Activated CD8-positive, alpha-beta memory T cell treated with anti-CD3 and anti-CD28 coated beads, Interleukin-2, amount 10 ng/mL, durations not matched to agents 7 days and 5 days (primary cell): ENCODE measurements around the gene CORO2B. TPM values are rescaled to one million over a fixed set of nuclear protein-coding genes. Genes with fewer than 3 reads are reported as not detected.

Experiments
- ATAC-seq: fragments of 150-1000 bp; cut with Tn5 transposase; one replicate; pipeline ENCODE4 v1.10.0; 2021; ENCODE audit warnings: moderate library complexity
- CTCF ChIA-PET: fragments of 350-600 bp; sonication (Branson Sonifier 250); formaldehyde crosslinking; loops from one replicate; lab custom pipeline; 2021; ENCODE audit warnings: antibody characterized with exemption; lab: Charles Lee
- DNase-seq: peaks from one replicate; pipeline ENCODE4 v3.0.0-alpha.2; 2020
- H3K27ac Mint-ChIP-seq: one replicate; pipeline ENCODE4 v1.8.0; 2021; ENCODE audit warnings: mild to moderate bottlenecking, mixed read lengths
- H3K27me3 Mint-ChIP-seq: one replicate; pipeline ENCODE4 v1.8.0; 2021; ENCODE audit warnings: mixed read lengths
- H3K36me3 Mint-ChIP-seq: one replicate; pipeline ENCODE4 v1.8.0; 2021; ENCODE audit warnings: mild to moderate bottlenecking, mixed read lengths
- H3K4me1 Mint-ChIP-seq: one replicate; pipeline ENCODE4 v1.8.0; 2021; ENCODE audit warnings: mixed read lengths
- H3K4me3 Mint-ChIP-seq: one replicate; pipeline ENCODE4 v1.8.0; 2021; ENCODE audit warnings: mild to moderate bottlenecking, moderate library complexity, mixed read lengths
- H3K9me3 Mint-ChIP-seq: one replicate; pipeline ENCODE4 v1.8.0; 2022; ENCODE audit warnings: low read depth, mixed read lengths
- total RNA-seq, 2 experiments: library from RNA; stranded (reverse); gene quantifications; one replicate each; pipeline ENCODE4 v1.2.3, GENCODE V29; 2021

The CORO2B gene, protein sequence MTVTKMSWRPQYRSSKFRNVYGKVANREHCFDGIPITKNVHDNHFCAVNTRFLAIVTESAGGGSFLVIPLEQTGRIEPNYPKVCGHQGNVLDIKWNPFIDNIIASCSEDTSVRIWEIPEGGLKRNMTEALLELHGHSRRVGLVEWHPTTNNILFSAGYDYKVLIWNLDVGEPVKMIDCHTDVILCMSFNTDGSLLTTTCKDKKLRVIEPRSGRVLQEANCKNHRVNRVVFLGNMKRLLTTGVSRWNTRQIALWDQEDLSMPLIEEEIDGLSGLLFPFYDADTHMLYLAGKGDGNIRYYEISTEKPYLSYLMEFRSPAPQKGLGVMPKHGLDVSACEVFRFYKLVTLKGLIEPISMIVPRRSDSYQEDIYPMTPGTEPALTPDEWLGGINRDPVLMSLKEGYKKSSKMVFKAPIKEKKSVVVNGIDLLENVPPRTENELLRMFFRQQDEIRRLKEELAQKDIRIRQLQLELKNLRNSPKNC
- not detected for total RNA-seq

GRCh38 chr15:68578980-68579935 lies at the start of gene CORO2B:
TSS of gene CORO2B (plus strand) at chr15:68578993. CDS start at chr15:68579263, 270 bp downstream.
- H3K4me1 Mint-ChIP-seq: peaks cover 7% of the 10 kb centered on the region
- ATAC-seq (peak; percentile 24), DNase-seq (no peak)
- no peak within 1 kb of the TSS for H3K27ac Mint-ChIP-seq
- no peaks in the 10 kb centered on the region for H3K36me3 Mint-ChIP-seq
- CTCF ChIA-PET: interaction anchor here (1.0 kb wide), 1 partner anchor 20 kb away, joined by 3 read pairs; no protein-coding TSS in a partner anchor
- no peaks in the 10 kb centered on the region for H3K9me3 Mint-ChIP-seq
- peaks cover 50% of the 10 kb centered on the region for H3K27me3 Mint-ChIP-seq
- H3K4me3 Mint-ChIP-seq: peak within 1 kb of the TSS; percentile 50

- Mint-ChIP-seq H3K4me3 (no peak overlapping the region), H3K27me3 (peaks cover 62% of the 10 kb centered on the region), H3K36me3 (peaks cover 18% of the 10 kb centered on the region), H3K27ac (no peak overlapping the region), H3K9me3 (peaks cover 14% of the 10 kb centered on the region), H3K4me1 (peaks cover 23% of the 10 kb centered on the region)
- DNase-seq (no peak), ATAC-seq (no peak)
- CTCF ChIA-PET: no interaction called here
Observed at GRCh38 chr15:68531387-68532179, 47.2 kb upstream of the CORO2B start.

DNA sequence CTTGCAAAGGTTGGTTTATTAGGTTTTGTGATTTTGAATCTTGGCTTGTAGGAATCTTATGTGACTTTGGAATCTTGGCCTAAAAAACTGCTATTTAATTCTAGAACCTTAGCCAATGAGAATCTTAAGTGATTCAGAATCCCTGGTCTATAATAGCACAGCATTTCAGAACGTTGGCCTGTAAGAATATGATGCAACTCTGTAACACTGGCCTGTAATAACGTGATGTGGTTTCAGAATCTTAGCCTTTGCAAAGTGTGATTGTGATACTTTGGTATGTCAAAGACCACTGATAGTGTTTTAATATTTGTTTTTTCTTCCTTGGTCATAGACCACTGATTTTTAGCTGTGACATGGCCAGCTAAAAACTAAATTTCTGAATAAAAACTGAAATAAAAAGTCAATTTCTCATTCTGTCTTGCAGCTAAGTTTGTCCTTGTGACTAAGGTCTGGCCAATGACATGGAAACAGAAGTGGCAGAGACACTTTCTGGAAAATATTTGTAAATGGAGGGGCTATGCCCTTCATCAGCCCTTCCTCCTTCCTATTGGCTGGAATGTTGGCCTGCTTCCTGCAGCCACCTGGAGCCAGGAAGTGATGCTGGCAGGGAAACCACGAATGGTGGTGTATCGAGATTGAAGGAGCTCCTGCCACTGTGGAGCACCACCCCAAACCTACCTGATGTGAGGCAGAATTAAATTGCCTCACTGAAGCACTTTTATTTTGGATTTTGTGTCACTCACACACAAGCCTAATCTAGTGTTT lies 42.3 kb upstream of the CORO2B start:
- ATAC-seq (no peak), DNase-seq (no peak)
- peaks cover 2% of the 10 kb centered on the region for H3K4me1 Mint-ChIP-seq
- peaks cover 7% of the 10 kb centered on the region for H3K36me3 Mint-ChIP-seq
- H3K4me3 Mint-ChIP-seq: no peak overlapping the region
- CTCF ChIA-PET: interaction anchor here (1.0 to 4.8 kb wide), 3 partner anchors 11 to 23 kb away, joined by 3 to 23 read pairs (median 3); no protein-coding TSS in a partner anchor
- peaks cover 10% of the 10 kb centered on the region for H3K9me3 Mint-ChIP-seq
- no peak overlapping the region for H3K27ac Mint-ChIP-seq
- peaks cover 53% of the 10 kb centered on the region for H3K27me3 Mint-ChIP-seq

DNA sequence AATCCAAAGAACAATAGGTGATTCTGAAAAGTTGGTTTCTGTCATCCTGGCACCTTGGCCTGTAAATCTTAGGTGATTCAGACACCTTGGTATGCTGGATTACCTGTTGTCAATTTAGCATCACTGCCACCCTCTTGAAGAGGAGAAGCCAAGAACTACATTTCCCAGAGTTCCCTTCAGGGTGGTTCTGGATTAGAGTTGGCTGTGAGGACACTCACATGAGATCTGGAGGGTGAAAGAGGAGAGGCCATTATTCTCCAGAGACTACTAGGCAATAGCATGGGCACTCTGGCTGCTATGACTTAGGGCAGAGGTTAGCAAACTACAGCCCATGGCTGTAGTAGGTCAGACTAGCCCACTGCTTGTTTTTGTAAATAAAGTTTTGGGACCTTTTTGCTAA lies 41.7 kb upstream of the CORO2B start:
- Mint-ChIP-seq H3K36me3 (peaks cover 4% of the 10 kb centered on the region), H3K27me3 (peaks cover 56% of the 10 kb centered on the region), H3K9me3 (peaks cover 7% of the 10 kb centered on the region), H3K4me1 (peaks cover 2% of the 10 kb centered on the region), H3K27ac (no peak overlapping the region), H3K4me3 (no peak overlapping the region)
- ATAC-seq (no peak), DNase-seq (no peak)
- CTCF ChIA-PET: interaction anchor here (0.7 to 4.8 kb wide), 5 partner anchors 12 to 1508 kb away, joined by 3 to 23 read pairs (median 3); no protein-coding TSS in a partner anchor

DNA sequence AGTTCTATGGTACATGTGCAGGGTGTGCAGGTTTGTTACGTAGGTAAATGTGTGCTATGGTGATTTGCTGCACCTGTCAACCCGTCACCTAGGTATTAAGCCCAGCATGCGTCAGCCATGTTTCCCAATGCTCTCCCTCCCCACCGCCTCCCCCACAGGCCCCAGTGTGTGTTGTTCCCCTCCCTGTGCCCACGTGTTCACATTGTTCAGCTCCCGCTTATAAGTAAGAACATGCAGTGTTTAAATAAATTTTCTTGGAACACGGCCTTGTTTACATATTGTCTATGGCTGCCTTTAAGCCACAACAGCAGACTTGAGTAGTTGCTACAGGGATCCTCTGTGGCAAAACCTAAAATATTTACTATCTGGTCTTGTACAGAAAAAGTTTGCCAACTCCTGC lies 41.3 kb upstream of the CORO2B start:
- CTCF ChIA-PET: interaction anchor here (0.7 to 4.8 kb wide), 6 partner anchors 11 to 1509 kb away, joined by 3 to 23 read pairs (median 3); no protein-coding TSS in a partner anchor
- H3K4me1 Mint-ChIP-seq: peaks cover 2% of the 10 kb centered on the region
- H3K9me3 Mint-ChIP-seq: peaks cover 5% of the 10 kb centered on the region
- H3K27ac Mint-ChIP-seq: no peak overlapping the region
- DNase-seq: no peak
- H3K27me3 Mint-ChIP-seq: peaks cover 55% of the 10 kb centered on the region
- H3K4me3 Mint-ChIP-seq: no peak overlapping the region
- ATAC-seq: no peak
- peaks cover 2% of the 10 kb centered on the region for H3K36me3 Mint-ChIP-seq

DNA sequence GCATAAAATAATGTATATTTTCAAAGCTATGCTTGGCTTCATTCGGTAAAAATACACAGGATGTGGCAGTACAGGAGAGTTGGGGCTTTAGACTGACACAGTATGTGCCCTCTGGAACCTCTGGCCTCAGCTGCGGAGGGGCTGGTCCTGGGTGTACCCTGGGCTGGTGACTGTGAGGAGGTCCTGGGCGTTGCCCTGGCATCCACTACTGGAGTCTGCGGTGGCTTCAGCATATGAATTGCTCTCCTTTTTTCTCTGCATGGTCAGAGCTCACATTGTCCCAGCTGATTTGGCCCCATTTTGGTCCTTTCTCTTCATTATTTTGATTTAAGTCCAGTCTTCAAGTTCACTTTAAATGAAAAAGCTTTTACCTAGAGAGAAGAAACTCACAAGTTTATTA lies 40.5 kb upstream of the CORO2B start:
- Mint-ChIP-seq H3K4me3 (no peak overlapping the region), H3K4me1 (peaks cover 2% of the 10 kb centered on the region), H3K9me3 (no peaks in the 10 kb centered on the region), H3K27ac (no peak overlapping the region), H3K27me3 (peaks cover 53% of the 10 kb centered on the region), H3K36me3 (no peaks in the 10 kb centered on the region)
- ATAC-seq (no peak), DNase-seq (no peak)
- CTCF ChIA-PET: interaction anchor here (0.9 to 4.8 kb wide), 6 partner anchors 12 to 231 kb away, joined by 3 to 23 read pairs (median 3); no protein-coding TSS in a partner anchor

- ATAC-seq (no peak), DNase-seq (no peak)
- no peak overlapping the region for H3K4me3 Mint-ChIP-seq
- CTCF ChIA-PET: interaction anchor here (0.6 to 1.7 kb wide), 3 partner anchors 9 to 272 kb away, joined by 3 to 9 read pairs (median 3); no protein-coding TSS in a partner anchor
- H3K4me1 Mint-ChIP-seq: peaks cover under 1% of the 10 kb centered on the region
- no peak overlapping the region for H3K27ac Mint-ChIP-seq
- no peaks in the 10 kb centered on the region for H3K9me3 Mint-ChIP-seq
- no peaks in the 10 kb centered on the region for H3K36me3 Mint-ChIP-seq
- H3K27me3 Mint-ChIP-seq: peaks cover 36% of the 10 kb centered on the region
Observed at GRCh38 chr15:68541743-68542142, 37.0 kb upstream of the CORO2B start.

- CTCF ChIA-PET: interaction anchor here (0.6 to 1.7 kb wide), 2 partner anchors 8 to 272 kb away, joined by 3 to 9 read pairs; no protein-coding TSS in a partner anchor
- Mint-ChIP-seq H3K9me3 (no peaks in the 10 kb centered on the region), H3K27ac (no peak overlapping the region), H3K36me3 (no peaks in the 10 kb centered on the region), H3K4me3 (no peak overlapping the region), H3K4me1 (no peaks in the 10 kb centered on the region), H3K27me3 (peaks cover 38% of the 10 kb centered on the region)
- ATAC-seq: no peak
- DNase-seq: no peak
Observed at GRCh38 chr15:68542348-68542747, 36.4 kb upstream of the CORO2B start.

- no peak for ATAC-seq
- Mint-ChIP-seq H3K4me1 (no peaks in the 10 kb centered on the region), H3K9me3 (no peaks in the 10 kb centered on the region), H3K36me3 (no peaks in the 10 kb centered on the region), H3K27me3 (peaks cover 38% of the 10 kb centered on the region), H3K4me3 (no peak overlapping the region), H3K27ac (no peak overlapping the region)
- CTCF ChIA-PET: no interaction called here
- DNase-seq: no peak
Observed at GRCh38 chr15:68542771-68543164, 36.0 kb upstream of the CORO2B start.

- Mint-ChIP-seq H3K27me3 (peaks cover 41% of the 10 kb centered on the region), H3K4me3 (no peak overlapping the region), H3K9me3 (no peaks in the 10 kb centered on the region), H3K36me3 (no peaks in the 10 kb centered on the region), H3K27ac (no peak overlapping the region), H3K4me1 (peaks cover 3% of the 10 kb centered on the region)
- ATAC-seq: no peak
- no peak for DNase-seq
- CTCF ChIA-PET: no interaction called here
Observed at GRCh38 chr15:68543165-68544008, 35.4 kb upstream of the CORO2B start.

- no peak overlapping the region for H3K4me3 Mint-ChIP-seq
- H3K27me3 Mint-ChIP-seq: peaks cover 46% of the 10 kb centered on the region
- CTCF ChIA-PET: interaction anchor here (0.8 to 1.7 kb wide), 2 partner anchors 13 to 379 kb away, joined by 3 to 6 read pairs; no protein-coding TSS in a partner anchor
- DNase-seq (no peak), ATAC-seq (no peak)
- no peak overlapping the region for H3K27ac Mint-ChIP-seq
- H3K36me3 Mint-ChIP-seq: no peaks in the 10 kb centered on the region
- no peaks in the 10 kb centered on the region for H3K9me3 Mint-ChIP-seq
- H3K4me1 Mint-ChIP-seq: peaks cover 10% of the 10 kb centered on the region
Observed at GRCh38 chr15:68546318-68546717, 32.5 kb upstream of the CORO2B start.
